HFFc6 (cell line): ENCODE data around the gene PTPN2. TPM values are rescaled to one million over a fixed set of nuclear protein-coding genes. Genes with fewer than 3 reads are reported as not detected.
"Not testable (repeated sequence)": the region's sequence is repeated elsewhere in the genome, so short reads cannot be mapped to it uniquely, and the experiment has no call there.

Source experiments
- DNase-seq: peaks from one replicate; pipeline ENCODE4 v3.0.0-alpha.2; 2018
- H3K27ac Mint-ChIP-seq: 2 replicates; pipeline ENCODE4 v1.8.0; 2020; ENCODE audit warnings: mild to moderate bottlenecking, mixed read lengths
- H3K27me3 Mint-ChIP-seq: 2 replicates; pipeline ENCODE4 v1.8.0; 2021; ENCODE audit warnings: mild to moderate bottlenecking, moderate library complexity, mixed read lengths; ENCODE audit not compliant: insufficient read depth
- H3K36me3 Mint-ChIP-seq: 2 replicates; pipeline ENCODE4 v1.8.0; 2021; ENCODE audit warnings: low read depth, mixed read lengths
- H3K4me1 Mint-ChIP-seq: 2 replicates; pipeline ENCODE4 v1.8.0; 2020; ENCODE audit warnings: low read depth, mixed read lengths
- H3K4me3 Mint-ChIP-seq: 2 replicates; pipeline ENCODE4 v1.8.0; 2020; ENCODE audit warnings: mild to moderate bottlenecking, moderate library complexity, mixed read lengths
- H3K9me3 Mint-ChIP-seq: 2 replicates; pipeline ENCODE4 v1.8.0; 2020; ENCODE audit warnings: mild to moderate bottlenecking, mixed read lengths
- CTCF ChIP-seq: fragments of 200-600 bp; sonication (generic); IDR thresholded peaks from 2 replicates; pipeline ENCODE4 v1.5.0; 2021; ENCODE audit warnings: antibody characterized with exemption, mild to moderate bottlenecking
- total RNA-seq, 6 experiments: library from RNA; stranded (reverse); fragmentation: NEBNext Ultra II Directional; extraction: Animal tissue kit (Norgen Biotek cat#: 25700); gene quantifications; 2 replicates in 1 of 6; 3 replicates in 5 of 6; pipeline ENCODE4 v1.2.3, GENCODE V29; 2021

PTPN2 gene
- total RNA-seq, 6 experiments from 2014 or later = 21.1 to 24.4 (median 23.2) TPM

GRCh38 chr18:12777500-12777944 is 106.5 kb downstream of the PTPN2 start:
- TF ChIP-seq CTCF = no peak
- peaks cover 11% of the 10 kb centered on the region for H3K9me3 Mint-ChIP-seq
- DNase-seq = no peak

GRCh38 chr18:12776821-12777471 is 107.1 kb downstream of the PTPN2 start:
- no peak overlapping the region for H3K4me3 Mint-ChIP-seq
- no peaks in the 10 kb centered on the region for H3K4me1 Mint-ChIP-seq

More at GRCh38 chr18:12777500-12777944, 106.5 kb downstream of the PTPN2 start:
- peaks cover 4% of the 10 kb centered on the region for H3K36me3 Mint-ChIP-seq
- no peak overlapping the region; the same call in 1 of the 2 replicates for H3K4me3 Mint-ChIP-seq
- H3K27me3 Mint-ChIP-seq = peaks cover 18% of the 10 kb centered on the region
- H3K4me1 Mint-ChIP-seq = no peaks in the 10 kb centered on the region
- no peak overlapping the region for H3K27ac Mint-ChIP-seq

GRCh38 chr18:12776415-12776814 is 107.6 kb downstream of the PTPN2 start:
- H3K27ac Mint-ChIP-seq, H3K4me3 Mint-ChIP-seq, DNase-seq: not testable (repeated sequence)

More at GRCh38 chr18:12776821-12777471, 107.1 kb downstream of the PTPN2 start:
- TF ChIP-seq CTCF = no peak
- no peak overlapping the region for H3K27ac Mint-ChIP-seq
- peaks cover 4% of the 10 kb centered on the region for H3K36me3 Mint-ChIP-seq
- H3K27me3 Mint-ChIP-seq = peaks cover 18% of the 10 kb centered on the region
- no peak for DNase-seq
- H3K9me3 Mint-ChIP-seq = peaks cover 11% of the 10 kb centered on the region

DNA sequence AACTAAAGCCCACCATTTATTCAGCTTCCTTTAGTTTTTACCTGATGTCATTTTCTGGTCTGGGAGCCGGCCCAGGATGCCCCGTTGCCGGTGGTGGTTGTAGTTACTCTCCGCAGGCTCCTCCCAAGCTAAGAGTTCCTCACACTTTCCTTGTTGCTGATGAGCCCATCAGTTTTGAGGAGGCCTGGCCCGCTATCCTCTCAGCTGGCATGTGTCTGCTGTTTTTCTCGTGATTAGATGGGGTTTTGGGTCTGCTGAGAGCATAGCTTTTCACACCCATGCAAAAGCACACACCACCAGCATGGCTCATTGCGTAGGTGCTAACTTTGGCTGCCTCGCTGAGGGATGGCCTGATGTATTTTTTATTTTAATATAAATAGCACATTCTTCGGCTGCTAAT is 109.1 kb downstream of the PTPN2 start:
- Mint-ChIP-seq H3K4me1 (peaks cover 7% of the 10 kb centered on the region), H3K27ac (no peak overlapping the region), H3K4me3 (no peak overlapping the region), H3K27me3 (peaks cover 16% of the 10 kb centered on the region), H3K36me3 (peaks cover 4% of the 10 kb centered on the region), H3K9me3 (peaks cover 11% of the 10 kb centered on the region)
- no peak for DNase-seq
- no peak for TF ChIP-seq CTCF

More at GRCh38 chr18:12776415-12776814, 107.6 kb downstream of the PTPN2 start:
- Mint-ChIP-seq H3K9me3 (peaks cover 11% of the 10 kb centered on the region), H3K27me3 (peaks cover 18% of the 10 kb centered on the region)
- not testable (repeated sequence) for H3K4me1 Mint-ChIP-seq, H3K36me3 Mint-ChIP-seq

- DNase-seq = no peak
- Mint-ChIP-seq H3K4me1 (peaks cover 20% of the 10 kb centered on the region), H3K4me3 (no peak overlapping the region), H3K27ac (no peak overlapping the region), H3K36me3 (peaks cover 4% of the 10 kb centered on the region), H3K9me3 (peaks cover 7% of the 10 kb centered on the region; the same call in 1 of the 2 replicates), H3K27me3 (peaks cover 11% of the 10 kb centered on the region)
- no peak for TF ChIP-seq CTCF
Observed at GRCh38 chr18:12773369-12773768, 110.7 kb downstream of the PTPN2 start.

GRCh38 chr18:12772111-12772510 is 111.9 kb downstream of the PTPN2 start:
- no peak for TF ChIP-seq CTCF
- H3K27me3 Mint-ChIP-seq = peaks cover 14% of the 10 kb centered on the region
- H3K4me3 Mint-ChIP-seq = no peak overlapping the region
- H3K27ac Mint-ChIP-seq = no peak overlapping the region
- H3K4me1 Mint-ChIP-seq = peaks cover 24% of the 10 kb centered on the region
- peaks cover 4% of the 10 kb centered on the region for H3K36me3 Mint-ChIP-seq
- H3K9me3 Mint-ChIP-seq = peaks cover 6% of the 10 kb centered on the region; the same call in 1 of the 2 replicates
- no peak for DNase-seq
